HG03378 (cell line): ENCODE measurements around the gene HIRA.
A peak's percentile ranks its signal among the peaks of the same experiment; 100 is the strongest.
"Not testable (repeated sequence)": the region's sequence is repeated elsewhere in the genome, so short reads cannot be mapped to it uniquely, and the experiment has no call there.

Source experiments
- ATAC-seq: cut with Tn5 transposase; IDR thresholded peaks from one replicate; pipeline ENCODE4 v1.9.1; 2021; ENCODE audit warnings: mild to moderate bottlenecking, moderate library complexity; ENCODE audit not compliant: unreplicated experiment

The HIRA gene

DNA sequence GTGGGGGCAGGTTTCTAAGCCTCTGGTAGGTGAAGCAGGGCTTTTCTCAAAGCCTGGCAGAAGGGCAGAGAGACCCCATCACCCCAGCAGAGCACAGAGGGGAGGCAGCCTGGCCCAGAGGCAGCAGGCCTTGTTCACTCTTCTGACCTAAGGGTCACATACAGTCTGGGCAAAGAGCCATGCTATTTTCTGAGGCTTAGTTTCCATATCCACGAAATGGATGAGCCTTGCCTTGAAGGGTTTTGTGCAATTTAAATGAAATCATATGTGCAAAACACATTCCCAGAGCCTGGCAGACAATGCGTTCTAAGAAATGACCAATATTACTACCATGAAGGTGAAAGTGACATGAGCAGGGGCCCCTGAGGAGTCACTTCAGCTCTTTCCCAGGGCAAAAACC, 44.5 kb downstream of the HIRA start:
- ATAC-seq: no peak

DNA sequence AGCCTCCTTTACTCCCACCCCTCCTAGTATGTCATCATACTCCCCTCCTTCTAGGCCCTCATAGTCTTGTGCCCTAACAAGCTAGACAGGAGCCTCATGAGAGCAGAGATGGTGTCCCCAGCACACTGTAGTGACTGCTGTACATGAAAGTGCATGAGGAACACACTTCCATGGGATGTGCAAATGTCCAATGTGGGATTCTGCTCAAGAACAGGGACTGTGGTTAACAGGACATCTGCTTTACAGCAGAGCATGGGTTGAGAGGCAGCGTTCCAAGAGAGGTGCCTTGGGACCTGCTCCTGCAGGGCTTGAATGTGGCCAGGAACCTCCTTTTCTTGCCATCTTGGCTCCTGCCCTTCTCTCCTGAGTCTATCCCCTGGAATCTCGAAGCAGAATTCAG, 45.3 kb downstream of the HIRA start:
- no peak for ATAC-seq

DNA sequence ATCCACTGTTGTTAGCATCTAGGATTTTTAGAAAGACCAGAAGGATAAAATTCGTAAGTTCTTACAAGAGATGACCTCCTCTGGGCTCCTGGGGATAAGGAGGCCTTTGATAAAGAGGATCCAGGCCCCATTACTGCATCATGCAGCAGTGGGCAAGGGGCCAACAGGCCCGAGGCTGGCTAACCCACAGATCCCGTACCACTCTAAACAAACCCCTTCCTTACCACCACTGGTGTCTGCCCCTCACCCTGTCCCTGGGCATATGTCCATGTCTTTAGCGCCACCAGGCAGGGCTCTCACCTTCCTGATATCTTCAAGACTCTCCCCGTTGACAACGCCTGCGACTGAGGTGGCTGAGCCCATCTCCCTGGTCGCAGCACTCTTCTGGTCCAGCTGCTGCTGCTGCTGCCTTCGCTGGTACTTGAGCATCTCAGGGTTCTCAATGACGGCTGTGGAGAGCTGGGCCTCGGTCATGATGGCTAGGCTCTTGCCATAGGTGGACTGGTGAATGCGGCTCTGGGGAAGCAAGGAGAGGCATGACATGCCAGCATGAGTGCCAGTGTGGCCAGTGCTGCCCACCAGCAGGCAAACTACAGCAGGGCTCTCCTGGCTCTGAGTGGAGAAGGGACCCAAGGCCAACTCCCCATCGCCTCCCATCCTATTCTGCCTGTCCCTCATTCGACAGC, 46.2 kb downstream of the HIRA start:
- ATAC-seq: no peak

DNA sequence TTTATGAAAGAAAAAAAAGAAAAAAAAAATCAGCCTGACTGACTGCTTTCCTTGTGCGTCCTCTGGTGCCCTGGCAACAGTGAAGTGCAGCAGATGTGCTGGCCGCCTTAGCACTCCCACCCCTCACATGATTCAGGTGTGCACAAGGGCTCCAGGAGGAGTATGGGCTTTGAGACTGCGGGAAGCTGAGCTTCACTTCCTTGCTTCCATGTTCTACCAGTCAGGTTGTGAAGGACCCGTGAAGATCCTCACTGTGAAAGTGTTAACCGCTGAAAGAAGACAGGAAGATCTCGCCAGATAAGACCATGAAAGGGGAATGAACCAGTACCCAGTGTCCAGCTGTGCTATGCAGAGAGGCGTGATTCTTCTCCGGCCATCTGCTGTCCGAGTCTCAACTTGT, 48.2 kb downstream of the HIRA start:
- ATAC-seq: no peak

DNA sequence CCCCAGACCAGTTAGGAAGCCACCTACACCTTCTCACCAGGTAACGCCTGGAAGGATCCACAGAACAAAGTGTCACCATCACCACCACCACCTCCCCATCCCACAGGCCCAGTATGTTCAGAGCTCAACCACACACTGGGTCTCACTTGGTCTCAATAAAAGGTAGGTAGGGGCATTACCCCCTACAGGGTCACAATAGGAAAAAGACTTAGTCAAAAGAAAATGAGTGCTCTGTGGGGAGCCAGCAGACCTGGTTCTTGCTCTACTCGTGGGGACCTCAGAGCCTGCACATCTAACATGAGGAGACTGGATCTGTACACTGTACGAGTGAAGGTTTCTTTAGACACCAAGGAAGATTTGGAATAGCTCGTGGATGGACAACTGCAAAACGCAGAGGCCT, 49.3 kb downstream of the HIRA start:
- no peak for ATAC-seq

DNA sequence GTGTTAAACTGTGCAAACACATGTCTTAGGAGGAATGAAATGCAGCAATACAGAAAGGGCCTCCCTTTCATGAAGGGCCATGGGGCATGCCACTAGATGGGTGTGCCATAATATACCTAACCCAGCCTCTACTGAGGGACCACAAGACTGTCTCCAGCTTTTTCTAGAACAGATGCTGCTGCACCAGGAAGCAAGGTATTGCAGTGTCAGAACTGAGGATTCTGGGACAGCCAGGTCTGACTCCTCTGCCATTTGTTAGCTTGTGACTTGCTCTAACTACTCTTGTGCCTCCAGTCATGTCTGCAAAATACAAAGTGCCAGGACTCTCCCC, 53.2 kb downstream of the HIRA start:
- no peak for ATAC-seq

DNA sequence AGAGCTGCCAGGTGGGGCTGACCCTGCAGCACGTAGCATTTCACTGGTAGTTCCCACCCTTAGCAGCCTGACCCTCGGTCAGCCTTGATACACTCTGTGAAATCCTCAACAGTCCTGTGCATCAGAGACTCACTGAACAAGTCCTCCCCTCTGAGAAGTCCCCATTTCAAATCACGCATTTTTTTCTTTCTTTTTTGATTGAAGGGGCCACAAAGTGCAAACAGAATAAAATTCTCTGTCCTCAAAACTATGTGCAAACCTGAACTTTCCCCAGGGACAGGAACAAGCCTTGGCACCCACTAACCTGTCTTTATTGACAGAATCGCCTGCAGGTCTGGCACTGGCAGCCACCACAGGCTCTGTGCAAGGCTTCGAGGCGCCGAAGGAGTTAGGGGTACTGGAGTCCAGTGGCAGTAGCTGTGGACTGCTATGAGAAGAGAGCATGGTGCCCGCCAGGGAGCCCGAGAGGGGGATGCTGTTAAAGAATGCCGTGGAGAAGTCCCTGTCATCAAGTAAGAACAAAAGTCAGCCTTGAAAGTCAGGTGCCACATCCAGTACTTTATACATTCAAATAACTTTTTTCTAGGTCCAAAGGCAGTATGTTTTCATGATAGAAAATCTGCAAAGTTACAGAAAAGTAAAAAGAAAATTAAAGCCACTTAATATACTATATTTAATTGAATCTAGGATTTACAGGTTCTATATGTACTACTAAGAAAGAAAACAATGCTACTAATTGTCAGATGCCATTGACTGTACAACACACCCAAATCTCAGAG, 53.8 kb downstream of the HIRA start:
- no peak for ATAC-seq

DNA sequence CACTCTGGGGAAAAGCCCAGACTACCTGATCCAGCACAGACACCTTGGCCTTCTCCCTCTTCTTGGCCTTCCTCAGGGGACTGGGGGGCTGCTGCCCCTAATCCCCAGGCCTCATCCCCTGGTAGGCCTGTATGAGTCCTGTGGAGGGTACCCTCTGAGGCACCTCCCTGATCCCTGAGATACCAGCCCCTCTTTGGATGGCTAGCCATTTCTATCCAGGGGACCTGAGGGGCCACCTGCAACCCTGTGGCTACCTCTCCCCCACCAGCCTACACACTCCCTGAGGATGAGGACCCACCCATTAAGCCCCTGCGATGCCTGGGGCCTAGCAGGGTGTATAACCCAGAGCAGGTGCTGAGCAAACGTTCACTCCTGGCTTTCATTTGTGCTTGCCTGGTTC, 54.6 kb downstream of the HIRA start:
- no peak for ATAC-seq

DNA sequence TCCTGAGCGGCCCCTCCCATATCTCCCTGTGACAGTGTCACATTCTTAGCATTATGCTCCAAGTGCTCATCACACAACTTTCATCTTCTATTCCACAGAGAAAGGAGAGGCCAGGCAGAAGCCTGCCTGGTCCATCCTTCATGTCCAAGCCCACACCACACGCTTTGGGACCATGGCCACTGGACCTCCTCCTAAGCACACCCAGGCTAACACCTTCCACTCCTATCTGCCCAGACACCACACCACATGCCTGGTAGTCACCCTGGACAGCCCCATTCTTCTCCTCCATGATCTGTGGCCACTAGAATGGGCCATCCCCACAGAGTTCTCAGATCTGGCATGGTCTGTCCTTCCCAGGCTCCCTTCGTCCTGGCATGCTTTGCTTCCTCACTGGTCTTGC, 55.3 kb downstream of the HIRA start:
- ATAC-seq: no peak

DNA sequence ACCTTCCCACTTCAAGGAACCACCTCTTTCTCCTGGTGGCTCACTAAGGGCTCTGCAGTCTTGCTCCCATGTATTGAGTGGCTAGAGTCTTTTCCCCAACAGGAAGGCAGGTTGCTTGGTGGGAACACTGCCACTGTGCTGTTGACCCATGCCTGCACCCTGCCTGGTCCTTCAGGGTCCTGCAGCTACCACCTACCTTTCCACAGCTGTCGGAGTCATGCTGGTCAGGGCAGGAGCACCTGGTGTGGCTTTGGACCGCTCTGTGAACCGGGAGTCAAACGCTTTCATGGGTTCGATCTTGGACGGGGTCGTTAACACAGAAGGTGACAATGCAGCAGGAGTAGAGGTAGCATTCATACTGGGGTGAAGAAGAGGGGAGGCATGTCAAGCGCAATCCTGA, 56.1 kb downstream of the HIRA start:
- no peak for ATAC-seq

DNA sequence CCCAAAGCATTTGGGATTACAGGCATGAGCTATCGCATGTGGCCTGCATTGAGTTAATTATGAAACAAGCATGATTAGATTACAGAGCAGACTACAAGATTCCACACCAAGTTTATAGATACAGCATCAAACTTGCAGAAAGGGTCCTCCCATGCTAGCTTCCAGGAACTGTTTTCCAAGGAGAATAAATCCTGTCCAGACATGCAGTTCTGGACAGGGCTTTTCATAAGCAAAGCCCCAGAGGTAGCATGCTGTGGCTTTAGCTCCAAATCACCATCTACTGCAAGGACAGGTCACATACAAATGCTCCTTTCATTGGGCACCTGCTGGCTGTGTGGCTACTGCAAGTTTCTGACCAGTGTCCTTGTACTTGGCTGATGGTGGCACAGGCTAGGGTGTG, 57.1 kb downstream of the HIRA start:
- no peak for ATAC-seq

DNA sequence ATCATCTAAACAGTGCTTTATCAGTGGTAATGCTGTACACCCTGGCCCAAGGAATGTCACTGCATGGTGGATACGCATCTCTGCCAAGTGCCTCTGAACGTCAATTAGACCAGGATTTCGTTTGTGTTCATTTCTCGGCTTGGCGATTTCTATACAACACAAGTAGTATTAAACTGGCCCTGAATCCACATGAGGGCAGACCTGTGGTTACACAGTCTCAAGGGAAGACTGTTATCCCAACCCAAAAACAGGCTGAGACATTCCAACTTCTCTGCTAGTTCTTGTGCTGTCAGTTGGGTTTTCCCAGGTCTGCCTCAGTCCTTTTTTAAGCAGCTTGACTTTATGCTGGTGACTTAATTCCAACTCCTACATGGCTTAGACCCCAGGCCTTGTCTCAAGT, 58.1 kb downstream of the HIRA start:
- ATAC-seq: no peak

DNA sequence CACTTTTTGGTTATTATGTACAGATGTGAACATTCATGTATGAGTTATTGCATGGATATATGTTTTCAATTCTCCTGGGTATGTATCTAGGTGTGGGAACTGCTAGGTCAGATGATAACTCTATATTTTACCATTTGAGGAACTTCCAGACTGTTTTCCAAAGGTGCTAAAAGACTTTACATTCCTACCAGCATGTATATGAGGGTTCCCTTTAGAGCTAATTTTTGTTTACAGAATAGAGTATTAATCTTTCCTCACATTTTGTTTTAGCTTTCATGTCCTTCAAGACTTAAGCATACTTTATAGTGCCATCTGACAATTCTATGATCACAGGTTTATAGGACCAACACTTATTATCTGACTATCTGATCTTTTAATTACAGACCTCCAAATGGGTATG, 59.6 kb downstream of the HIRA start:
- ATAC-seq: no peak

DNA sequence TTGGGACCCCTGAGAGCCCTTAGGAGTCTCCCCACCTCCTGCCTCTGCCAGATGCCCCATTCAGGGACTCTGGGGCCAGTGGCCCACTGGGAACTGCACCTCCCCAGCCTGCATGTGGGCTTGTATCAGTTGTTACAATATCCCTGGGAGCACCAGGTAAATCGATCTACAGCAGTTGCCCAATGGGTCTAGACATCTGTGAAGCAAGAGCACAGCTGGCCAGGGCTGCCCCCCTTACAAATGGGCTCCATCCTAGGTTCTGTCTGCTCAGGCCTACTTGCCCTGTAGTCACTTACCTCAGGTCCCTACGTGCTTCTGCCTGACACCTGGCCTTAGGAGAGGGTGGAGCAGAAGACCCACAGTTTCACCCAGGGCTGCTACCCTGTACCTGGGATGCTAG, 62.7 kb downstream of the HIRA start:
- no peak for ATAC-seq

DNA sequence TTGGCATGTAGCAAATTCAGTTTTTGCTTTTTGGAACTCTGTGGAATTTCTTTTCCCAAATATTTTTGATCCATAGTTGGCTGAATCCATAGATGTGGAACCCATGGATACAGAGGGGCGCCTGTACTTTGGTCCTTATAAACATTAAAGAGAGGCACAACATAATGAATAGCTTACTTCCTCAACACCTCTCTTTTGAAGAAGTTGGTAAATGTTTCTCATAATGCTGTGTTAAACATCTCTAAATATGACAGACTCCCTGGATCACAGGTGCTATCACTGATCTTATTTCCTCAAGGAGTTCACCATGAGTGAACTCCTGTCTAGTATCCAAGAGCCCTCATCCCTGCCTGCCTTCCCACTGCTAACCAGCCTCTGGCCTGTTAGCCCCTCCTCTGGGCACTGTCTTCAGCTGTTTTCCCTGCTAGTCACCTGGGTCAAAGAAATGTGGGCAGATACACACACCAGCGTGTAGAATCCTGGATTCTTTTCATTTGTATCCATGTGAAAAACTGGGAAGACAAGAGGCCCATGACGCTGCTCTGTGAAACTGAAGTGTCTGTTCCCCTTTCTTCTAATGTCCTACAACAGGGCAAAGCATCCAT, 63.7 kb downstream of the HIRA start:
- no peak for ATAC-seq

DNA sequence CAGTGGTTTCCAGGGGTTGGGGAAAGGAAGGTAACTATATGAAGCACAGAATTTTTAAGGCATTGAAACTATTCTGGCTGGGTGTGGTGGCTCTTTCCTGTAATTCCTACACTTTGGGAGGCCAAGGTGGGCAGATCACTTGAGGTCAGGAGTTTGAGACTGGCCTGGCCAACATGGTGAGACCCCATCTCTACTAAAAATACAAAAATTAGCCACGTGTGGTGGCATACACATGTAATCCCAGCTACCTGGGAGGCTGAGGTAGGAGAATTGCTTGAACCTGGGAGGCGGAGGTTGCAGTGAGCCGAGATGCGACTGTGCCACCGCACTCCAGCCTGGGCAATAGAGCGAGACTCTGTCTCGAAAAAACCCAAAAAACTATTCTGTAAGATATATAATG, 68.0 kb downstream of the HIRA start:
- not testable (repeated sequence) for ATAC-seq

DNA sequence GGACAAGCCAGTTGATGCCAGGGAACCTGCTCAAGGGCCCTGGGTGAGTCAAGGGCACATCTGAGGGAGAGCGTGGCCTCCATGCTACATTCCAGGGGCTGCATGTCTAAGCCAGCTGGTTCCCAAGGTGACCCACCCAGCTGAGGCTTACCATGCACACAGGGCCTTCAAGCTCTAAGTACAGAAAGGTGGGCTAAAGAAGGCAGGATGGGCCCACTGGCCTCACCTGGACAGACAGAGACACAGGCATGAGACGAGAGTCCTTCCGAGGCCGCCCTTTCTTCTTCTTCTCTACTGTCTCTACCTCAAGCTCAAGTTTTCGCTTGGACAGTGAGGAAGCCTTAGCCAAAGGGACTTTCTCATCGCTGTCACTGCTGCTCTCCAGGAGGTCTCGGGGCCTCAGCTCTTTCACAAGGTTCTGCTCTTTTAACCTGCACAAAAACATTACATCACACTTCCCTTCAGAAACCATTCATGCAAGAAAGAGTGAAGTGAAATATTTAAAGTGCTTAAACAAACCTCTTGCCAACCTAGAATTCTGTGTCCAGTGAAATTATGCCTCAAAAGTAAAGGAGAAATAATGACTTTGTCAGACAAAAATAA, 69.9 kb downstream of the HIRA start:
- ATAC-seq: peak; percentile 77

DNA sequence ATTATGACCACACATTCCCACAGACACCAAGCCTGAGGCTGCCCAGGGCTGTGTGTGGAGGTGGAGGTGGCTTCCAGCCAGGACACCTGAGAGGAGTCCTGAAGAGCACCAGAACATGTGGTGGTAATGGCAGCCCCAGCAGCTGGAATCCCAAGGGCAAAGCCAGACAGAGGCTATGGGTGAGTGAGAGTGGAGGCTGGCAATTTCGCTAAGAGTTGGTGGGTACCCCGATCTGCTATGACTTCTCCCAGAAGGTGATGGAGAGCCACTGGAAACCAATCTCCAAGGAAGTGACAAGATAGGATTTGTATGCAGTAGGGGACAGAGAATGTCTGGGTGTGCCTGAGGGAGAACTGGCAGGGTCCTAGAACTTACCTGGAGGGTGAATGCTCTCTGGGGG, 70.7 kb downstream of the HIRA start:
- ATAC-seq: no peak

DNA sequence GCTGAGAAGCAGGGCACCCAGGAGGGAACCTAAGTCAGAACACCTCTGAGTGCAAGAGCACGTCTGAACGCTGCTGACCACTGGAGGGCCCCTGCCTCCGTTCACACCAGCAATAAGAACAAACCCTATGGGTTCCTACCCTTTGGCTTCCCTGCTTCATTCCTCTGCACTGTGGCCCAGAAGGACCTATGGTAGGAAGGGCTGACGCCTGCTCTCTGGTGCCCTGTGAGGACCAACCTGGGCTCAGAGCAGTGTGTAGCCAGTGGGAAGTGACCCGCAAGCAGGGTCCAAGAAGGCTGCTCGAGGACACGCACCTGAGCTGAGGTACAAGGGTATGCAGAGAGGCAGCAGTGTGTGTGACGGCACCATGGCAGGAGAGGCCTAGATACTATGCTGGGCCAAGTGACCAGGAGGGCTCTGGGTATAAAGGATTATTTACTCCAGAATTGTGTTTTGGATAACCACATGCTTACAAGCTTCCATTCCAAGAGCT, 71.2 kb downstream of the HIRA start:
- no peak for ATAC-seq

DNA sequence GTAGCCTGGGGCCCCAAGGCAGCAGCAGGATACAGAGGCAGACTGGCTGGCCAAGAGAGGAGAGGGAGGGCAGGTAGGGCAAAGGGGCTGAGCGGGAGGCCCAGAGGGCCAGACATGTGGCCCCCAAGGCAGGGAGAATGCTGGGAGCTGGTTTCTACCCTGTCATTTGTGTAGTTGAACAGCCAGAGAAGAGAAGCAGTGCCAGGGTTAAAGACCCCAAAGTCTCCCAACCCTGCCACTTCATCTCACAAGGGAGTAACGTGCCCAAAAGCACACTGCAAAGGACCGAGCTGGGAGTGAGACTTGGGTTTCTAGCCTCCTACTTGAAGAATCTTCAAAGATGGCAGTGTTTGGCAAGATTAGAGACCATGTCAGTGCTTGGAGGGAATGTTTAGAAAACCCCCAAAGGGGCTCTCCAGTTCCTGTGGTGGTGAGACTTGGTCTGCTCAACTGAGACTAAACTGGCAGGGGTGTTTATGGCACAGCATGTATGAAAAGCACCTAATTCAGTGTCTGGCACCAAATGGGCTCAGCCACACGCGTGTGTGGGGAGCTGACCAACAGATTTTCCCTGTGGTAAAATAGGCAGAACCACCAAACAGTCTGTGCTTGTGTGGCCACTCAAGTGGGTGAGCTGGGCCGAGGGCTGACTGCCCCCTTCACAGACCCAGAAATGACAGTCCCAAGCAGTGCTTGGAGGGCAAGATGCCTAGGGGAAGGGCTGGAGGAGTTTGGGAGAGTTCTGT, 71.8 kb downstream of the HIRA start:
- no peak for ATAC-seq
